Measurements from ENCODE around the gene GPR162.

- TF ChIP-seq CTCF (IDR thresholded peaks at IDR 0.05) (no peak), FOSL2 (IDR thresholded peaks at IDR 0.05) (no peak), FOSL2 (CRISPR knock-in tag; IDR thresholded peaks at IDR 0.05) (no peak)
Measured at GRCh38 chr12:6871052-6871957, 49.7 kb downstream of the GPR162 start.
